Large intestine (tissue), 3 donors: ENCODE measurements around the gene MYO18B. TPM values are rescaled to one million over a fixed set of nuclear protein-coding genes. Genes with fewer than 3 reads are reported as not detected.

Experiments used
- DNase-seq, 2 donors: peaks; one replicate each; pipeline versions ENCODE4 v3.0.0 to v3.0.0-alpha.2; 2013
- H3K27ac ChIP-seq: one replicate; pipeline ENCODE4 v1.5.1; 2013; ENCODE audit warnings: low read length
- H3K27me3 ChIP-seq: 2 replicates; pipeline ENCODE4 v1.6.1; 2013; ENCODE audit warnings: low read length; ENCODE audit not compliant: control insufficient read depth, insufficient read depth
- H3K36me3 ChIP-seq: 2 replicates; pipeline ENCODE4 v1.6.1; 2013; ENCODE audit warnings: low read length; ENCODE audit not compliant: control insufficient read depth, insufficient read depth
- H3K4me1 ChIP-seq: one replicate; pipeline ENCODE4 v1.6.1; 2013; ENCODE audit warnings: low read length; ENCODE audit not compliant: control insufficient read depth, insufficient read depth
- H3K4me3 ChIP-seq: one replicate; pipeline ENCODE4 v1.5.1; 2013; ENCODE audit warnings: low read length
- H3K9me3 ChIP-seq: one replicate; pipeline ENCODE4 v1.6.1; 2013; ENCODE audit warnings: mild to moderate bottlenecking, low read depth, low read length, moderate library complexity; ENCODE audit not compliant: control insufficient read depth
- WGBS: methylation state at CpG from one replicate; pipeline ENCODE4 v1.1.5; 2013; ENCODE audit warnings: low lambda C conversion rate; ENCODE audit not compliant: insufficient coverage; 5-methylcytosine and 5-hydroxymethylcytosine counted together
- polyA plus RNA-seq: library from polyadenylated mRNA; unstranded; fragments of 120-200 nt; gene quantifications from one replicate; pipeline ENCODE4 v1.2.1, GENCODE V29; 2013

Gene MYO18B
- polyA plus RNA-seq, 1 donor = 0.24 TPM

DNA sequence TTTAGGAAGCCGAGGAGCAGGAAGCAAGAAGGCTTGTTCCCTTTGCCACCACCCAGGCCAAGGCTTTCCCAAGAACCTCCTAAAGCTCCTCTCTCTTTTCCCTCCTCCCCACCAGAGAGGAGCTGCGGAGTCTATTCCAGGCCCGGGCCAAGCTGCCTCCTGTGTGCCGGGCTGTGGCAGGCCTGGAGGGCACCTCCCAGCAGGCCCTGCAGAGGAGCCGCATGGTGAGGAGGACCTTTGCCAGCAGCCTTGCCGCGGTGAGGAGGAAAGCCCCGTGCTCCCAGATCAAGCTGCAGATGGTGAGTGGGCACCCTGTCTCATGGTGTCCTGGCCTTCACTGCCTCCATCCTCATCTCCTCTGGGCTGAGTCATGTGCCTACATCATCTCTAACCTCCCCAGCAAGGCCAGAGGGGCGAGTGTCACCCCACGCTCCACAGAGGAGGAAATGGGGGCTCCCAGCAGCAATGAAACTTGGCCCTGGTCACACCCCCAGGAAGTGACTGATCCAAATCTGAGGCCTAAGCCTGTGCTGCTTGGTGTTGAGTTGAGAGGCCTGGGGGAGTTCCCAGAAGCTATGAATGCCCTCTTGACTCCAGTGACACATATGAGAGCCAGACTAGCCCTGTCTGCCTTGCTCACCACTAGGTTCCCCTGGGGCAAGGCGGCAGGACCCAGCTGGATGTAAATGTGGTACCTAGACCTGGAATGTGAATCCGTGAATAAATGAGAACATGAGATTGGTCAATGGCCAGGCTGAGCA, 104.2 kb downstream of the MYO18B start:
- H3K36me3 ChIP-seq = no peaks in the 10 kb centered on the region
- no peaks in the 10 kb centered on the region for H3K9me3 ChIP-seq
- no peaks in the 10 kb centered on the region for H3K4me1 ChIP-seq
- DNase-seq = no peak
- H3K27ac ChIP-seq = no peak overlapping the region
- no peak overlapping the region for H3K4me3 ChIP-seq
- WGBS = 82% methylated on average over 1 of the region's 12 CpGs
- no peaks in the 10 kb centered on the region for H3K27me3 ChIP-seq

GRCh38 chr22:25847451-25847850, 105.5 kb downstream of the MYO18B start:
- H3K27me3 ChIP-seq = no peaks in the 10 kb centered on the region
- DNase-seq = no peak
- WGBS = no CpG with 5 or more reads among the region's 3 CpGs
- no peak overlapping the region for H3K4me3 ChIP-seq
- H3K4me1 ChIP-seq = no peaks in the 10 kb centered on the region
- H3K27ac ChIP-seq = no peak overlapping the region
- H3K36me3 ChIP-seq = no peaks in the 10 kb centered on the region
- no peaks in the 10 kb centered on the region for H3K9me3 ChIP-seq

DNA sequence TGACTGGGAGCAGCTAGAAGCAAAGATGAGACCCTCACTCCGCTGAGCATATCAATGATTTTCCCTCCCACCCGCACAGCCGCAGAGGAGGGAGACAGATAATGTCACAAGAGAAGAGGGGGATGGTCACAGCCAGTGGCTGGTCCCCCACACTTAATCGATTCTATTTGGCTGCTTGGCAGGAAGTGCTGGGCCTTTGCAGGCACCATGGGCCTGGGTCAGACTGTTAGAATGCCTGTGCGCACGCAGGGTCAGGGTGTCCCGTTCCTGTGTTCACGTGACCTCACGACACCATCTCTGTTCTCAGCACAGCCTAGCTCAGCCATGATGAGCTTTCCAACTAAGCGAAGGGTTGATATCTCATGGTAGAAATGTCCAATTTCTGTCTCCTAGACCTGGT, 107.0 kb downstream of the MYO18B start:
- no peaks in the 10 kb centered on the region for H3K27me3 ChIP-seq
- no peaks in the 10 kb centered on the region for H3K4me1 ChIP-seq
- no peak overlapping the region for H3K4me3 ChIP-seq
- no CpG with 5 or more reads among the region's 10 CpGs for WGBS
- no peak overlapping the region for H3K27ac ChIP-seq
- H3K36me3 ChIP-seq = no peaks in the 10 kb centered on the region
- no peaks in the 10 kb centered on the region for H3K9me3 ChIP-seq
- DNase-seq = no peak

GRCh38 chr22:25849522-25849921, 107.5 kb downstream of the MYO18B start:
- no peaks in the 10 kb centered on the region for H3K4me1 ChIP-seq
- DNase-seq = no peak
- no peaks in the 10 kb centered on the region for H3K36me3 ChIP-seq
- no CpG with 5 or more reads among the region's 6 CpGs for WGBS
- no peak overlapping the region for H3K27ac ChIP-seq
- no peaks in the 10 kb centered on the region for H3K27me3 ChIP-seq
- no peaks in the 10 kb centered on the region for H3K9me3 ChIP-seq
- no peak overlapping the region for H3K4me3 ChIP-seq

- Histone ChIP-seq H3K27me3 (no peaks in the 10 kb centered on the region), H3K4me3 (no peak overlapping the region), H3K27ac (no peak overlapping the region), H3K9me3 (no peaks in the 10 kb centered on the region), H3K4me1 (no peaks in the 10 kb centered on the region), H3K36me3 (no peaks in the 10 kb centered on the region)
- no peak for DNase-seq
- 100% methylated on average over 1 of the region's 4 CpGs for WGBS
Observed at GRCh38 chr22:25852223-25852622, 110.2 kb downstream of the MYO18B start.

GRCh38 chr22:25853078-25853477, 111.1 kb downstream of the MYO18B start:
- Histone ChIP-seq H3K4me3 (no peak overlapping the region), H3K4me1 (no peaks in the 10 kb centered on the region), H3K27ac (no peak overlapping the region), H3K9me3 (no peaks in the 10 kb centered on the region), H3K27me3 (no peaks in the 10 kb centered on the region), H3K36me3 (no peaks in the 10 kb centered on the region)
- no peak for DNase-seq
- WGBS = no CpG with 5 or more reads among the region's 2 CpGs

- no peak for DNase-seq
- H3K27me3 ChIP-seq = no peaks in the 10 kb centered on the region
Observed at GRCh38 chr22:25853501-25854284, 111.7 kb downstream of the MYO18B start.

GRCh38 chr22:25869771-25870170, 127.8 kb downstream of the MYO18B start:
- Histone ChIP-seq H3K36me3 (no peaks in the 10 kb centered on the region), H3K4me3 (no peak overlapping the region), H3K27ac (no peak overlapping the region), H3K9me3 (no peaks in the 10 kb centered on the region), H3K27me3 (no peaks in the 10 kb centered on the region), H3K4me1 (no peaks in the 10 kb centered on the region)
- DNase-seq = no peak
- 100% methylated on average over 2 of the region's 6 CpGs for WGBS

More at GRCh38 chr22:25853501-25854284, 111.7 kb downstream of the MYO18B start:
- H3K9me3 ChIP-seq = no peaks in the 10 kb centered on the region
- no peaks in the 10 kb centered on the region for H3K36me3 ChIP-seq
- H3K27ac ChIP-seq = no peak overlapping the region
- 0% methylated on average over 1 of the region's 5 CpGs for WGBS
- H3K4me1 ChIP-seq = no peaks in the 10 kb centered on the region
- H3K4me3 ChIP-seq = no peak overlapping the region

DNA sequence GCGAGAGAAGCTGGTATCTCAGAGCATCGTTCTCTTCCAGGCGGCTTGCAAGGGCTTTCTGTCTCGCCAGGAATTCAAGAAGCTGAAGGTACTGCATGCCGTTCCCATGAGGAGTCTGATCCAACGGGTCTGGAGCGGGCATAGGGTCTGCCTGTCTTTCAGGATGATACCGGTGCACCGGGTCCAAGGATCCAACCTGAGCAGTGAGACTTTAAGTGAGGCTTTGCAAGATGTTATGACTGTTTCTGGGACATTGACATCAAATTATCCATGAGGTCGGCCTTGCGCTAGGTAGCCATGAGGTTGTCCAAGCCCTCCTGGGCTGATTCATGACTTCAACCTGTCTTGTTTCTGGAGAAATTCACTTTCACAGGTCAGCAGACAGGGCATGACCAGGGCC, 132.3 kb downstream of the MYO18B start:
- no peak overlapping the region for H3K27ac ChIP-seq
- no peak for DNase-seq
- H3K27me3 ChIP-seq = no peaks in the 10 kb centered on the region
- no peaks in the 10 kb centered on the region for H3K9me3 ChIP-seq
- no peaks in the 10 kb centered on the region for H3K4me1 ChIP-seq
- H3K4me3 ChIP-seq = no peak overlapping the region
- no peaks in the 10 kb centered on the region for H3K36me3 ChIP-seq
- WGBS = no CpG with 5 or more reads among the region's 11 CpGs

DNA sequence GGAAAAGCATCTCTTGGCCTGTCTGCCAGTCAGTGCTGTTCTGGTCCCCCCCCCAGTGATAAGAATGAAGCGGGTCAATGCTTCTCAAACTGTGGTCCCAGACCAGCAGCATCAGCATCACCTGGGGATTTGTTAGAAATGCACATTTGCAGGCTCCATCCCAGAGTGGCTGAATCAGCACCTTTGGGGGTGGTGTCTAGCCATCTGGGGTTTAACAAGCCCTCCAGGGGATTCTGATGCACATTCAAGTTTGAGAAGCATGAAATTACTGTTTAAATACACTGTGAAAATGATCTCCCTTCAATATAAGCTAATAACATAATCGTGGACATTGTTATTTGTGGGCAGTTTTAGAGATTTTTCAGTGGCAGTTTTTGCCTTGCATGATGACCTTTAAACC, 133.5 kb downstream of the MYO18B start:
- no peaks in the 10 kb centered on the region for H3K4me1 ChIP-seq
- 100% methylated on average over 1 of the region's 2 CpGs for WGBS
- no peak overlapping the region for H3K4me3 ChIP-seq
- no peaks in the 10 kb centered on the region for H3K9me3 ChIP-seq
- no peak overlapping the region for H3K27ac ChIP-seq
- no peaks in the 10 kb centered on the region for H3K27me3 ChIP-seq
- no peaks in the 10 kb centered on the region for H3K36me3 ChIP-seq
- no peak for DNase-seq
